ENCODE measurements around the gene C1S. TPM values are rescaled to one million over a fixed set of nuclear protein-coding genes. Genes with fewer than 3 reads are reported as not detected.

C1S gene
- total and polyA plus RNA-seq, 2 donors (not counting 1 experiment from before 2014, with no cell fraction given) = 0.21 to 0.64 TPM

GRCh38 chr12:7081037-7081436 lies 20.5 kb downstream of the C1S start:
- Histone ChIP-seq H3K9ac (ENCODE audit: low read length) (no peak overlapping the region), H3K4me2 (replicated peaks; ENCODE audit: low read depth, low read length, poor library complexity, severe bottlenecking) (no peak overlapping the region), H2AFZ (ENCODE audit: insufficient read depth, low read depth, low read length, poor library complexity, severe bottlenecking) (no peak overlapping the region), H3K4me1 (ENCODE audit: control insufficient read depth in 2 of 2, insufficient read depth in 2 of 2, low read length in 2 of 2) (no peaks in the 10 kb centered on the region), H3K27me3 (replicated peaks in 1 of 4; ENCODE audit: control extremely low read depth in 1 of 4, control insufficient read depth in 3 of 4, insufficient read depth in 4 of 4, low read length in 3 of 4) (no peaks in the 10 kb centered on the region), H3K27ac (ENCODE audit: low read length in 2 of 2) (no peak overlapping the region), H3K4me3 (ENCODE audit: control extremely low read depth in 1 of 5, extremely low read depth in 1 of 5, insufficient read depth in 1 of 5, low read depth in 2 of 5, low read length in 4 of 5) (no peak overlapping the region), H3K36me3 (replicated peaks in 1 of 2; ENCODE audit: control extremely low read depth in 1 of 2, control insufficient read depth in 1 of 2, extremely low read depth in 1 of 2, insufficient read depth in 2 of 2, low read length in 1 of 2) (no peaks in the 10 kb centered on the region), H3K79me2 (ENCODE audit: control insufficient read depth, insufficient read depth, low read length) (no peaks in the 10 kb centered on the region), H4K20me1 (ENCODE audit: control insufficient read depth, insufficient read depth, low read length, poor library complexity, severe bottlenecking) (no peaks in the 10 kb centered on the region), H3K9me3 (ENCODE audit: control extremely low read depth in 1 of 3, control insufficient read depth in 2 of 3, insufficient read depth in 1 of 3, low read length in 2 of 3) (no peaks in the 10 kb centered on the region)
- TF ChIP-seq CTCF (IDR thresholded peaks at IDR 0.05) (no peak), EZH2 (IDR thresholded peaks at IDR 0.05; ENCODE audit: borderline replicate concordance, insufficient read depth, low read depth, low read length, poor library complexity, severe bottlenecking) (no peak)
- no peak overlapping the region for H3K27ac Mint-ChIP-seq
- DNase-seq = no peak
- H3K4me3 Mint-ChIP-seq = no peak overlapping the region
- CTCF ChIA-PET = interaction anchor here (0.7 to 1.1 kb wide), 2 partner anchors 14 to 154 kb away, joined by 4 read pairs; no protein-coding TSS in a partner anchor
- WGBS (ENCODE audit: insufficient coverage) = 94% methylated on average over 13 of the region's 14 CpGs
- no peaks in the 10 kb centered on the region for H3K4me1 Mint-ChIP-seq
- ATAC-seq (ENCODE audit: low read depth) = no peak
- peaks cover 3% of the 10 kb centered on the region for H3K9me3 Mint-ChIP-seq (ENCODE audit: insufficient read depth)
- POLR2A ChIA-PET = interaction anchor here (0.6 to 0.7 kb wide), 2 partner anchors 8 to 26 kb away, joined by 3 read pairs; no protein-coding TSS in a partner anchor
- intact Hi-C loops (cut with micrococcal nuclease) = no loop called here
- peaks cover 10% of the 10 kb centered on the region for H3K27me3 Mint-ChIP-seq

GRCh38 chr12:7083125-7083524 lies 22.6 kb downstream of the C1S start:
- Histone ChIP-seq H3K4me3 (ENCODE audit: control extremely low read depth in 1 of 5, extremely low read depth in 1 of 5, insufficient read depth in 1 of 5, low read depth in 2 of 5, low read length in 4 of 5) (no peak overlapping the region), H4K20me1 (ENCODE audit: control insufficient read depth, insufficient read depth, low read length, poor library complexity, severe bottlenecking) (no peaks in the 10 kb centered on the region), H3K9ac (ENCODE audit: low read length) (no peak overlapping the region), H3K4me1 (ENCODE audit: control insufficient read depth in 2 of 2, insufficient read depth in 2 of 2, low read length in 2 of 2) (no peaks in the 10 kb centered on the region), H3K9me3 (ENCODE audit: control extremely low read depth in 1 of 3, control insufficient read depth in 2 of 3, insufficient read depth in 1 of 3, low read length in 2 of 3) (no peaks in the 10 kb centered on the region), H3K27ac (ENCODE audit: low read length in 2 of 2) (no peak overlapping the region), H2AFZ (ENCODE audit: insufficient read depth, low read depth, low read length, poor library complexity, severe bottlenecking) (no peak overlapping the region), H3K79me2 (ENCODE audit: control insufficient read depth, insufficient read depth, low read length) (no peaks in the 10 kb centered on the region), H3K36me3 (replicated peaks in 1 of 2; ENCODE audit: control extremely low read depth in 1 of 2, control insufficient read depth in 1 of 2, extremely low read depth in 1 of 2, insufficient read depth in 2 of 2, low read length in 1 of 2) (no peaks in the 10 kb centered on the region), H3K4me2 (replicated peaks; ENCODE audit: low read depth, low read length, poor library complexity, severe bottlenecking) (no peak overlapping the region), H3K27me3 (replicated peaks in 1 of 4; ENCODE audit: control extremely low read depth in 1 of 4, control insufficient read depth in 3 of 4, insufficient read depth in 4 of 4, low read length in 3 of 4) (no peaks in the 10 kb centered on the region)
- CTCF ChIA-PET = no interaction called here
- ATAC-seq (ENCODE audit: low read depth) (no peak), DNase-seq (no peak)
- Mint-ChIP-seq H3K27ac (no peak overlapping the region), H3K27me3 (peaks cover 3% of the 10 kb centered on the region), H3K4me1 (no peaks in the 10 kb centered on the region), H3K9me3 (ENCODE audit: insufficient read depth) (peaks cover 3% of the 10 kb centered on the region), H3K4me3 (no peak overlapping the region)
- POLR2A ChIA-PET = no interaction called here
- TF ChIP-seq CTCF (IDR thresholded peaks at IDR 0.05) (no peak), EZH2 (IDR thresholded peaks at IDR 0.05; ENCODE audit: borderline replicate concordance, insufficient read depth, low read depth, low read length, poor library complexity, severe bottlenecking) (no peak)
- intact Hi-C loops (cut with micrococcal nuclease) = no loop called here
